ENCODE measurements around the gene MGST2. TPM values are rescaled to one million over a fixed set of nuclear protein-coding genes. Genes with fewer than 3 reads are reported as not detected.

The MGST2 gene
- total and polyA plus RNA-seq, 2 experiments from 2014 or later: 4.6 to 19.1 TPM

- H3K27me3 Mint-ChIP-seq (ENCODE audit: insufficient read depth, low read depth, poor library complexity): peaks cover 2% of the 10 kb centered on the region
- H3K27ac ChIP-seq (ENCODE audit: low read depth): no peak overlapping the region
- H3K9me2 ChIP-seq (ENCODE audit: insufficient read depth): no peaks in the 10 kb centered on the region
- H3K79me2 ChIP-seq (replicated peaks; ENCODE audit: insufficient read depth): no peaks in the 10 kb centered on the region
- H3K36me3 ChIP-seq (ENCODE audit: insufficient read depth): no peaks in the 10 kb centered on the region
- H3K36me3 Mint-ChIP-seq (ENCODE audit: low read depth): peaks cover 4% of the 10 kb centered on the region
- H2AFZ ChIP-seq: no peak overlapping the region
- no peaks in the 10 kb centered on the region for H3K4me1 Mint-ChIP-seq
- H3K4me1 ChIP-seq (ENCODE audit: insufficient read depth): no peaks in the 10 kb centered on the region
- peaks cover 3% of the 10 kb centered on the region; the same call in 2 of the 3 replicates for H3K9me3 Mint-ChIP-seq
- no peak overlapping the region for H3K4me3 ChIP-seq
- H3K27ac Mint-ChIP-seq: no peak overlapping the region
- no peaks in the 10 kb centered on the region for H4K20me1 ChIP-seq (replicated peaks; ENCODE audit: insufficient read depth)
- DNase-seq (ENCODE audit: low spot score) (no peak), ATAC-seq (no peak)
- no peak overlapping the region for H3K4me3 Mint-ChIP-seq
- H3K27me3 ChIP-seq (ENCODE audit: insufficient read depth): no peaks in the 10 kb centered on the region
- no peaks in the 10 kb centered on the region for H3F3A ChIP-seq (replicated peaks; ENCODE audit: low read depth)
- H3K4me2 ChIP-seq: no peak overlapping the region
- TF ChIP-seq ETS1 (IDR thresholded peaks at IDR 0.05) (no peak), CTCF (conservative IDR thresholded peaks at IDR 0.05; ENCODE audit: low read depth in 2 of 2) (no peak), EZH2phosphoT487 (IDR thresholded peaks at IDR 0.05; ENCODE audit: unreplicated experiment) (no peak), JUNB (IDR thresholded peaks at IDR 0.05; ENCODE audit: unreplicated experiment) (no peak), ZNF114 (CRISPR knock-in tag; IDR thresholded peaks at IDR 0.05) (no peak), CREB1 (CRISPR knock-in tag; IDR thresholded peaks at IDR 0.05; ENCODE audit: low read depth) (no peak), EZH2 (IDR thresholded peaks at IDR 0.05; ENCODE audit: low read depth, unreplicated experiment) (no peak), STAT1 (IDR thresholded peaks at IDR 0.05; ENCODE audit: unreplicated experiment) (no peak)
- TF ChIP-seq, protein P1, sequence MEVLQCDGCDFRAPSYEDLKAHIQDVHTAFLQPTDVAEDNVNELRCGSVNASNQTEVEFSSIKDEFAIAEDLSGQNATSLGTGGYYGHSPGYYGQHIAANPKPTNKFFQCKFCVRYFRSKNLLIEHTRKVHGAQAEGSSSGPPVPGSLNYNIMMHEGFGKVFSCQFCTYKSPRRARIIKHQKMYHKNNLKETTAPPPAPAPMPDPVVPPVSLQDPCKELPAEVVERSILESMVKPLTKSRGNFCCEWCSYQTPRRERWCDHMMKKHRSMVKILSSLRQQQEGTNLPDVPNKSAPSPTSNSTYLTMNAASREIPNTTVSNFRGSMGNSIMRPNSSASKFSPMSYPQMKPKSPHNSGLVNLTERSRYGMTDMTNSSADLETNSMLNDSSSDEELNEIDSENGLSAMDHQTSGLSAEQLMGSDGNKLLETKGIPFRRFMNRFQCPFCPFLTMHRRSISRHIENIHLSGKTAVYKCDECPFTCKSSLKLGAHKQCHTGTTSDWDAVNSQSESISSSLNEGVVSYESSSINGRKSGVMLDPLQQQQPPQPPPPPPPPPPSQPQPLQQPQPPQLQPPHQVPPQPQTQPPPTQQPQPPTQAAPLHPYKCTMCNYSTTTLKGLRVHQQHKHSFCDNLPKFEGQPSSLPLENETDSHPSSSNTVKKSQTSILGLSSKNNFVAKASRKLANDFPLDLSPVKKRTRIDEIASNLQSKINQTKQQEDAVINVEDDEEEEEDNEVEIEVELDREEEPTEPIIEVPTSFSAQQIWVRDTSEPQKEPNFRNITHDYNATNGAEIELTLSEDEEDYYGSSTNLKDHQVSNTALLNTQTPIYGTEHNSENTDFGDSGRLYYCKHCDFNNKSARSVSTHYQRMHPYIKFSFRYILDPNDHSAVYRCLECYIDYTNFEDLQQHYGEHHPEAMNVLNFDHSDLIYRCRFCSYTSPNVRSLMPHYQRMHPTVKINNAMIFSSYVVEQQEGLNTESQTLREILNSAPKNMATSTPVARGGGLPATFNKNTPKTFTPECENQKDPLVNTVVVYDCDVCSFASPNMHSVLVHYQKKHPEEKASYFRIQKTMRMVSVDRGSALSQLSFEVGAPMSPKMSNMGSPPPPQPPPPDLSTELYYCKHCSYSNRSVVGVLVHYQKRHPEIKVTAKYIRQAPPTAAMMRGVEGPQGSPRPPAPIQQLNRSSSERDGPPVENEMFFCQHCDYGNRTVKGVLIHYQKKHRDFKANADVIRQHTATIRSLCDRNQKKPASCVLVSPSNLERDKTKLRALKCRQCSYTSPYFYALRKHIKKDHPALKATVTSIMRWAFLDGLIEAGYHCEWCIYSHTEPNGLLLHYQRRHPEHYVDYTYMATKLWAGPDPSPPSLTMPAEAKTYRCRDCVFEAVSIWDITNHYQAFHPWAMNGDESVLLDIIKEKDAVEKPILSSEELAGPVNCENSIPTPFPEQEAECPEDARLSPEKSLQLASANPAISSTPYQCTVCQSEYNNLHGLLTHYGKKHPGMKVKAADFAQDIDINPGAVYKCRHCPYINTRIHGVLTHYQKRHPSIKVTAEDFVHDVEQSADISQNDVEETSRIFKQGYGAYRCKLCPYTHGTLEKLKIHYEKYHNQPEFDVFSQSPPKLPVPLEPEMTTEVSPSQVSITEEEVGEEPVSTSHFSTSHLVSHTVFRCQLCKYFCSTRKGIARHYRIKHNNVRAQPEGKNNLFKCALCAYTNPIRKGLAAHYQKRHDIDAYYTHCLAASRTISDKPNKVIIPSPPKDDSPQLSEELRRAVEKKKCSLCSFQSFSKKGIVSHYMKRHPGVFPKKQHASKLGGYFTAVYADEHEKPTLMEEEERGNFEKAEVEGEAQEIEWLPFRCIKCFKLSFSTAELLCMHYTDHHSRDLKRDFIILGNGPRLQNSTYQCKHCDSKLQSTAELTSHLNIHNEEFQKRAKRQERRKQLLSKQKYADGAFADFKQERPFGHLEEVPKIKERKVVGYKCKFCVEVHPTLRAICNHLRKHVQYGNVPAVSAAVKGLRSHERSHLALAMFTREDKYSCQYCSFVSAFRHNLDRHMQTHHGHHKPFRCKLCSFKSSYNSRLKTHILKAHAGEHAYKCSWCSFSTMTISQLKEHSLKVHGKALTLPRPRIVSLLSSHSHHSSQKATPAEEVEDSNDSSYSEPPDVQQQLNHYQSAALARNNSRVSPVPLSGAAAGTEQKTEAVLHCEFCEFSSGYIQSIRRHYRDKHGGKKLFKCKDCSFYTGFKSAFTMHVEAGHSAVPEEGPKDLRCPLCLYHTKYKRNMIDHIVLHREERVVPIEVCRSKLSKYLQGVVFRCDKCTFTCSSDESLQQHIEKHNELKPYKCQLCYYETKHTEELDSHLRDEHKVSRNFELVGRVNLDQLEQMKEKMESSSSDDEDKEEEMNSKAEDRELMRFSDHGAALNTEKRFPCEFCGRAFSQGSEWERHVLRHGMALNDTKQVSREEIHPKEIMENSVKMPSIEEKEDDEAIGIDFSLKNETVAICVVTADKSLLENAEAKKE (CRISPR knock-in tag; IDR thresholded peaks at IDR 0.05): no peak
These were observed 34.9 kb downstream of the MGST2 start for GRCh38 chr4:139700568-139700967.

All from GM23338 (cell line).